Osteoblast (primary cell): ENCODE measurements around the gene DNAH8. TPM values are rescaled to one million over a fixed set of nuclear protein-coding genes. Genes with fewer than 3 reads are reported as not detected.
"Not testable (repeated sequence)": the region's sequence is repeated elsewhere in the genome, so short reads cannot be mapped to it uniquely, and the experiment has no call there.

Source experiments
- DNase-seq: peaks from one replicate; pipeline ENCODE4 v3.0.0; 2011; ENCODE audit warnings: low spot score, mixed read lengths; ENCODE audit not compliant: insufficient read length; ENCODE audit errors: missing footprints
- H2AFZ ChIP-seq: 2 replicates; pipeline ENCODE4 v1.6.0; 2011; ENCODE audit warnings: mild to moderate bottlenecking, low read length
- H3K27ac ChIP-seq: 2 replicates; pipeline ENCODE4 v1.5.1; 2011; ENCODE audit warnings: mild to moderate bottlenecking, low read depth, low read length, moderate library complexity
- H3K27me3 ChIP-seq: 2 replicates; pipeline ENCODE4 v1.6.0; 2012; ENCODE audit warnings: mild to moderate bottlenecking, control low read depth, inconsistent platforms, low read length, moderate library complexity; ENCODE audit not compliant: insufficient read depth
- H3K36me3 ChIP-seq: 2 replicates; pipeline ENCODE4 v1.5.1; 2011; ENCODE audit warnings: mild to moderate bottlenecking, low read length, control low read depth, moderate library complexity; ENCODE audit not compliant: insufficient read depth
- H3K4me1 ChIP-seq: 2 replicates; pipeline ENCODE4 v1.5.1; 2011; ENCODE audit warnings: mild to moderate bottlenecking, low read length, control low read depth, moderate library complexity; ENCODE audit not compliant: insufficient read depth
- H3K4me2 ChIP-seq: 2 replicates; pipeline ENCODE4 v1.6.0; 2011; ENCODE audit warnings: mild to moderate bottlenecking, low read length; ENCODE audit not compliant: insufficient read depth
- H3K4me3 ChIP-seq: fragments of 200-600 bp; sonication (generic); 3 replicates; pipeline ENCODE4 v1.5.1; 2012; ENCODE audit warnings: mild to moderate bottlenecking, low read length, inconsistent platforms; ENCODE audit not compliant: insufficient read depth
- H3K79me2 ChIP-seq: 2 replicates; pipeline ENCODE4 v1.6.0; 2012; ENCODE audit warnings: mild to moderate bottlenecking, low read length, control low read depth, inconsistent platforms; ENCODE audit not compliant: insufficient read depth
- H3K9me3 ChIP-seq: 2 replicates; pipeline ENCODE4 v1.5.1; 2011; ENCODE audit warnings: low read depth, low read length, control low read depth
- H4K20me1 ChIP-seq: 2 replicates; pipeline ENCODE4 v1.6.0; 2012; ENCODE audit warnings: mild to moderate bottlenecking, low read length, control low read depth; ENCODE audit not compliant: insufficient read depth
- CTCF ChIP-seq: IDR thresholded peaks from 2 replicates; pipeline ENCODE4 v1.5.1; 2011; ENCODE audit warnings: mild to moderate bottlenecking, low read depth, low read length, moderate library complexity; ENCODE audit errors: extremely low read depth
- total RNA-seq: library from RNA; depleted of rRNA; stranded (reverse); fragments of >200 nt; gene quantifications from 2 replicates; pipeline ENCODE4 v1.2.3, GENCODE V29; 2012

Gene DNAH8
- total RNA-seq, 1 donor: 0.36 TPM

GRCh38 chr6:38867726-38868125 lies 152.6 kb downstream of the DNAH8 start:
- H4K20me1 ChIP-seq: no peaks in the 10 kb centered on the region
- no peak overlapping the region for H3K4me3 ChIP-seq
- DNase-seq: no peak
- no peak overlapping the region for H3K4me2 ChIP-seq
- H3K36me3 ChIP-seq: no peaks in the 10 kb centered on the region
- no peak for TF ChIP-seq CTCF
- H2AFZ ChIP-seq: no peak overlapping the region
- H3K27me3 ChIP-seq: no peaks in the 10 kb centered on the region
- no peaks in the 10 kb centered on the region for H3K4me1 ChIP-seq
- H3K79me2 ChIP-seq: no peaks in the 10 kb centered on the region
- no peaks in the 10 kb centered on the region for H3K9me3 ChIP-seq
- no peak overlapping the region for H3K27ac ChIP-seq

- peak; percentile 97 for TF ChIP-seq CTCF
- Histone ChIP-seq H3K9me3 (no peaks in the 10 kb centered on the region), H3K4me1 (peaks cover 2% of the 10 kb centered on the region), H3K36me3 (no peaks in the 10 kb centered on the region), H4K20me1 (no peaks in the 10 kb centered on the region), H3K79me2 (no peaks in the 10 kb centered on the region), H2AFZ (no peak overlapping the region), H3K4me3 (no peak overlapping the region), H3K4me2 (no peak overlapping the region), H3K27me3 (no peaks in the 10 kb centered on the region), H3K27ac (no peak overlapping the region)
- DNase-seq: peak; percentile 77
These were observed 156.8 kb downstream of the DNAH8 start for GRCh38 chr6:38871741-38872568.

DNA sequence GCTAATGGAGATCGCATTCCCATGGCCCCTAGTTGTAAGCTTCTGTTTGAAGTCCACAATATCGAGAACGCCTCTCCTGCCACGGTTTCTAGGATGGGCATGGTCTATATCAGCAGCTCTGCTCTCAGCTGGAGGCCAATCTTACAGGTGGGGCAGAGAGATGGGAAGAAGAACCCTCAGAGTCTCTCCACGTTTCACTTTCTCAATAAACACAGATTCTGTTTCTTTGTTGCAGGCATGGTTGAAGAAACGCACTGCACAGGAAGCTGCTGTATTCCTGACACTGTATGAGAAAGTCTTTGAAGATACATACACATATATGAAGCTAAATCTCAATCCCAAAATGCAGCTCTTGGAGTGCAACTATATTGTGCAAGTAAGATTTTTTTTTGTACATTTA lies 157.9 kb downstream of the DNAH8 start:
- Histone ChIP-seq H3K4me1 (peaks cover 2% of the 10 kb centered on the region), H3K27ac (no peak overlapping the region), H3K36me3 (no peaks in the 10 kb centered on the region), H3K9me3 (no peaks in the 10 kb centered on the region), H4K20me1 (no peaks in the 10 kb centered on the region), H2AFZ (no peak overlapping the region), H3K4me2 (no peak overlapping the region), H3K27me3 (no peaks in the 10 kb centered on the region), H3K4me3 (no peak overlapping the region), H3K79me2 (no peaks in the 10 kb centered on the region)
- TF ChIP-seq CTCF: no peak
- no peak for DNase-seq

- not testable (repeated sequence) for H3K4me2 ChIP-seq, H3K4me1 ChIP-seq, H4K20me1 ChIP-seq, H3K36me3 ChIP-seq, H2AFZ ChIP-seq, H3K9me3 ChIP-seq, DNase-seq, H3K27ac ChIP-seq, H3K79me2 ChIP-seq, H3K4me3 ChIP-seq, H3K27me3 ChIP-seq
These were observed 158.7 kb downstream of the DNAH8 start for GRCh38 chr6:38873816-38874215.
